ENCODE results near the gene KIF21B.

The KIF21B gene

DNA sequence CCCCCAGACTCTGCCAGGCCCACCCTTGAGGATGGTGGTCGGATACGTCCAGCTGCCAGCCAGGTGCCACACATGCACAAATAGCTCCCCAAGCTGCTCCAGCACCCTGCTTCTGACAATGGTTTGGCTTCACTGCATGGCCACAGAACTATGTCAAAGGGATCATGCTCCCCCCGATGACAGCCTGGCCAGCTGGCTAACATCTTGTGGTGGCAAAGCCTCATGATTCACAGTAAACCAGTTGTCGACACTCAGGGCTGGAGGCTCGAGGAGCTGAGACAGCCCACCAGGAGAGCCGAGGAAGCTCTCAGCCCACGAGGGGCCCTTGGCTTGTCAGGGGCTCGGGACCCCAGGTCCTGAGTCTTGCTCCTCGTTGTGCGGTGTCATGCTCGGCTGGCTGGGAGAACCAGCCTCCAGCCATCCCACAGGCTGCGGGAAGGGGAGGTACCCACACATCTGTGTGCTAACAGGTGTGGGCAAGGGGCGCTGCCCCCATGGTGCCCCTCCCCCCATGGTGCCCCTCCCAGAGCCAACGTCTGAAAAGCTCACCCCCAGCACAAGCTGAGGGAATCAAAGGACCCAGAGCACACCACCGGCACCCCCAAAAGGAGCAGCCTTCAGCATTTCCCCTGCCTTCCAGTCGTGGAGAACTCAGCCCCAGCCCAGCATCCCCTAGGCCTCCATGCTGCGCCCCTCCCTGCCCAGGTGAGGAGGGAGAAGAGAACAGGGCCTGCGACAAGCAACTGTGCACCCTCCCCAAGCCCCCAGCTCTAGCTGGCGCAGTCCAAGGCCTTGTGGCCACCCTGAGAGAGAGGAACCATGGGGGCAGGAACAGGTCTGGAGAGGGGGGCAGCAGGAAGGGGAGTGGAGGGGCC is 41.2 kb downstream of the KIF21B start:
- Histone ChIP-seq H3K9ac (ENCODE audit: low read depth in 1 of 2, low read length in 2 of 2) (no peak overlapping the region), H3K36me3 (ENCODE audit: control insufficient read depth in 1 of 2, insufficient read depth in 2 of 2, low read length in 2 of 2) (peaks cover 0 to 22% of the 10 kb centered on the region in 2 donors), H3K9me3 (ENCODE audit: control insufficient read depth in 1 of 2, low read length in 2 of 2) (no peaks in the 10 kb centered on the region), H3K4me3 (ENCODE audit: low read depth in 1 of 2, low read length in 2 of 2) (no peak overlapping the region), H3K27me3 (ENCODE audit: control insufficient read depth in 1 of 2, insufficient read depth in 2 of 2, low read length in 2 of 2) (no peaks in the 10 kb centered on the region), H3K27ac (ENCODE audit: low read depth, low read length) (no peak overlapping the region), H3K4me1 (ENCODE audit: control insufficient read depth in 1 of 2, insufficient read depth in 2 of 2, low read length in 2 of 2) (no peaks in the 10 kb centered on the region)

DNA sequence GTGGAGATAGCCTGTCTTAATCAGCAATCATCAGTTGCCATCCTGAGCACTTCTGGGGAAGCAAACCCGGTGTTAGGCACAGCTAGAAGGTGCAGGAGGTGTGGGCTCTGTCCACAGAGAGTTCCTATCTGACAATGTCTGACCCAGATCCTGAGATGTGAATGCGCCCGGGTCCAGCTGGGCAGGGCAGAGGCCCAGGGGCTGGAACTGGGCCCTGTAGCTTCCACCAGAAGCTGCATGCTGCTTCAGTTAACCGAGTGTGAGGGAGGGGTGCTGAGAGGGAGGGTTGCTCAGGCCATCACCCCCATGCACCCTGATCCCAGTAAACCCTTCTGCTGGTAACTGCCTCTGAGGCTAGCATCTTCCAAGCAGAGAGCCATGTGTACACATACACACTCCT is 42.2 kb downstream of the KIF21B start:
- Histone ChIP-seq H3K9ac (ENCODE audit: low read depth in 1 of 2, low read length in 2 of 2) (no peak overlapping the region), H3K36me3 (ENCODE audit: control insufficient read depth in 1 of 2, insufficient read depth in 2 of 2, low read length in 2 of 2) (peaks cover 0 to 16% of the 10 kb centered on the region in 2 donors), H3K4me3 (ENCODE audit: low read depth in 1 of 2, low read length in 2 of 2) (no peak overlapping the region), H3K27ac (ENCODE audit: low read depth, low read length) (no peak overlapping the region), H3K4me1 (ENCODE audit: control insufficient read depth in 1 of 2, insufficient read depth in 2 of 2, low read length in 2 of 2) (no peaks in the 10 kb centered on the region), H3K9me3 (ENCODE audit: control insufficient read depth in 1 of 2, low read length in 2 of 2) (no peaks in the 10 kb centered on the region), H3K27me3 (ENCODE audit: control insufficient read depth in 1 of 2, insufficient read depth in 2 of 2, low read length in 2 of 2) (no peaks in the 10 kb centered on the region)

DNA sequence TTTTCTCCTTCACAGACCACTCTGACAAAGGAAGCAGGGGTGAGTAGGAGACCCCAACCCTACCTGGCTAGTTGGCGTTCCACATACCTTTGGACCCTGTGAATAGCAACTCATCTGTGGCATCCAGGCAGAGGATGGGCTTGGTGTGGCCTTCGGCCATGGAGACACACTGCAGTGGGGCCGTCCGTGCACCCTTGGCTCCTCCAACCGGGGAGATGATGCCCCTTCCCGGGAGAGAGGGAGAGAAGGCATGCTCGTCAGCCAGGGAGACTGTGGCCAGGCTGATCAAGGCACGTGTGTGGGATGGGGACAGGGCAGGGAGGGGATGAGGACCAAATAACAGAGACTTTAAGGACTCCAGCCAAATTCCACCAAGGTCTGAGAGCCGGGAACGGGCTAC is 42.6 kb downstream of the KIF21B start:
- Histone ChIP-seq H3K9ac (ENCODE audit: low read depth in 1 of 2, low read length in 2 of 2) (no peak overlapping the region), H3K4me3 (ENCODE audit: low read depth in 1 of 2, low read length in 2 of 2) (no peak overlapping the region), H3K9me3 (ENCODE audit: control insufficient read depth in 1 of 2, low read length in 2 of 2) (no peaks in the 10 kb centered on the region), H3K36me3 (ENCODE audit: control insufficient read depth in 1 of 2, insufficient read depth in 2 of 2, low read length in 2 of 2) (peaks cover 0 to 15% of the 10 kb centered on the region in 2 donors), H3K27ac (ENCODE audit: low read depth, low read length) (no peak overlapping the region), H3K27me3 (ENCODE audit: control insufficient read depth in 1 of 2, insufficient read depth in 2 of 2, low read length in 2 of 2) (no peaks in the 10 kb centered on the region), H3K4me1 (ENCODE audit: control insufficient read depth in 1 of 2, insufficient read depth in 2 of 2, low read length in 2 of 2) (no peaks in the 10 kb centered on the region)

DNA sequence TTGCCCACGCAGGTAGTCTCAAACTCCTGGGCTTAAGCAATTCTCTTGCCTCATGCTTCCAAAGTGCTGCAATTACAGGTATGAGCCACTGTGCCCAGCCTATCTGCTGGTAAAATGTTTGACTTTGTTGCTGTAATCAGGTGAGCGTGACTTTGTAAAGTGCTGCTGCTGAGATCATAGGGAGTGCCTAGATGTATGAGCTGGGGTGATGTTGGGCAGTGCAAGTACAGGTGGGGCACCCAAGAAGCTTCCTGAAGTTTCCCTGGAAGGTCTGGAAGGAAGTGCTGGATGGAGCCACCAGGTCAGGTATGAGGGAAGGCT is 43.1 kb downstream of the KIF21B start:
- Histone ChIP-seq H3K4me3 (ENCODE audit: low read depth in 1 of 2, low read length in 2 of 2) (no peak overlapping the region), H3K9me3 (ENCODE audit: control insufficient read depth in 1 of 2, low read length in 2 of 2) (no peaks in the 10 kb centered on the region), H3K4me1 (ENCODE audit: control insufficient read depth in 1 of 2, insufficient read depth in 2 of 2, low read length in 2 of 2) (no peaks in the 10 kb centered on the region), H3K27me3 (ENCODE audit: control insufficient read depth in 1 of 2, insufficient read depth in 2 of 2, low read length in 2 of 2) (no peaks in the 10 kb centered on the region), H3K27ac (ENCODE audit: low read depth, low read length) (no peak overlapping the region), H3K36me3 (ENCODE audit: control insufficient read depth in 1 of 2, insufficient read depth in 2 of 2, low read length in 2 of 2) (peaks cover 0 to 17% of the 10 kb centered on the region in 2 donors), H3K9ac (ENCODE audit: low read depth in 1 of 2, low read length in 2 of 2) (no peak overlapping the region)

DNA sequence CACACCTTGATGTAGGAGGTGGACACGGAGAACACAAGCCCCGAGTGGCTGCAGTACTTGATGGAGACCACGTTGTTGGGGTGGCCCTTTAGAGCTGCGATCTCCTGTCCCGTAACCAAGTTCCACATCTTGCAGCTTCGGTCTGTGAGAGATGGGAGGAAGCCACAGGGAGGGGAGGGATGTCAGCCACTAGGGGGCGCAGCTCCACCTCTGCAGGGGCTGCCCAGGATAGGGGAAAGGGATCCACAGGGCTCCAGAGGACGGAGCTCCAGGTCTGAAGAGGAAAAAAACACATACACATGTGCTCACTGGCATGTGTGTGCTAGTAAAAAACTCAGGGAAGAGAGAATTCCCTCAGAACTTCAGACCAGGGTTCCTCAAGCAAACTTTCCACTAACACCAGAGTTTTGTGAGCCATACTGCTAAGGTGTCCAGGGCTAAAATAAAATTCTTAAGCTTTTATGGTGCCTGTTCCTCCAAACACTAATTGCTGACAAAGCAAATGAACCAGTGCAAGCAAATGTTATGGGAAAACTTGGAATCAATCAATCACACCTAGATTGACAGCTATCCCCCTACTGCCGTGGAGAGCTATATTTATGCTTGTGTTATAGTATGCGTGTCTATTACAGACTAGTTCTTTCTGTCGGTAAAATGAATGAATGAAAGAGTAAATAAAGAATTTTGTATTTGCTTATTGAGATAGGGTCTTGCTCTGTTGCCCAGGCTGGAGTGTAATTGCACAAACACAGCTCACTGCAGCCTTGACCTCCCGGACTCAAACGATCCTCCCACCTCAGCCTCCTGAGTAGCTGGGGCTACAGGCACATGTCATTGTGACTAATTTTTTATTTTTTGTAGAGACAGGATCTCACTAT is 43.7 kb downstream of the KIF21B start:
- H3K27me3 ChIP-seq (ENCODE audit: control insufficient read depth in 1 of 2, insufficient read depth in 2 of 2, low read length in 2 of 2) = no peaks in the 10 kb centered on the region
- no peak overlapping the region for H3K4me3 ChIP-seq (ENCODE audit: low read depth in 1 of 2, low read length in 2 of 2)
- no peak overlapping the region for H3K27ac ChIP-seq (ENCODE audit: low read depth, low read length)
- H3K9me3 ChIP-seq (ENCODE audit: control insufficient read depth in 1 of 2, low read length in 2 of 2) = no peaks in the 10 kb centered on the region
- peaks cover 0 to 18% of the 10 kb centered on the region in 2 donors for H3K36me3 ChIP-seq (ENCODE audit: control insufficient read depth in 1 of 2, insufficient read depth in 2 of 2, low read length in 2 of 2)
- H3K4me1 ChIP-seq (ENCODE audit: control insufficient read depth in 1 of 2, insufficient read depth in 2 of 2, low read length in 2 of 2) = no peaks in the 10 kb centered on the region
- no peak overlapping the region for H3K9ac ChIP-seq (ENCODE audit: low read depth in 1 of 2, low read length in 2 of 2)

DNA sequence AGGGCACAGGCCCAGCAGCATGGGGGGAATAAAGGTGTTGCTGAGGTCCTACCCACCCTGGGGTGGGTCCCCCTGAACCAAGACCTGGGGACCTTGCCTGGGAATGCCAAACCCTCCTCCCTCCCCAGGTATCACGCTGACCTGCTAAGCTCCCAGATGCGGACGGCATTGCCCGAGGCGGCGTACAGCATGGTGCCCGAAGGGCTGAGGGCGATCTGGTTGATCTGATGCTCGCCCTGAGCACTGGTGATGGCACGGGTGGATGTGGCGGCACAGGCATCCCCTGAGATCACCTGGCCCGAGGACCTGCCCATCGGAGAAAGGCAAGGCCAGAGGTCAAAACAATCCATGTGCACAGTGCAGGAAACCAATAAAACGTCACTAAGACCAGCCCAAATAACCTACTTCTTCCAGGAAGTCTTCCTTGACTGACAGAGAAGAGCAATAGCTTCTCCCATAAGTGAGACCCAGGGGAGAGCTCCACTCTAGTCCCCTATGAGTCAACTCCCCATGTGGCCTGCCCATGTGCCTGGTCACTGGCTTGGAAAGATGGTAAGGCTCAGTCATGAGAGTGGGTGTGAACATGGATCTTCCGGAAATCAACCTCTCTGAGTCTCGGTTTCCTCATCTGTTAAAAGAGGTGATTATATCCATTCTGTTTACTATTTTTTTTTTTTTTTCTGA is 46.3 kb downstream of the KIF21B start:
- Histone ChIP-seq H3K4me1 (ENCODE audit: control insufficient read depth in 1 of 2, insufficient read depth in 2 of 2, low read length in 2 of 2) (peaks cover 7 to 12% of the 10 kb centered on the region in 2 donors), H3K27ac (ENCODE audit: low read depth, low read length) (no peak overlapping the region), H3K9me3 (ENCODE audit: control insufficient read depth in 1 of 2, low read length in 2 of 2) (no peaks in the 10 kb centered on the region), H3K27me3 (ENCODE audit: control insufficient read depth in 1 of 2, insufficient read depth in 2 of 2, low read length in 2 of 2) (no peaks in the 10 kb centered on the region), H3K9ac (ENCODE audit: low read depth in 1 of 2, low read length in 2 of 2) (no peak overlapping the region), H3K36me3 (ENCODE audit: control insufficient read depth in 1 of 2, insufficient read depth in 2 of 2, low read length in 2 of 2) (peaks cover 0 to 11% of the 10 kb centered on the region in 2 donors), H3K4me3 (ENCODE audit: low read depth in 1 of 2, low read length in 2 of 2) (no peak overlapping the region)

DNA sequence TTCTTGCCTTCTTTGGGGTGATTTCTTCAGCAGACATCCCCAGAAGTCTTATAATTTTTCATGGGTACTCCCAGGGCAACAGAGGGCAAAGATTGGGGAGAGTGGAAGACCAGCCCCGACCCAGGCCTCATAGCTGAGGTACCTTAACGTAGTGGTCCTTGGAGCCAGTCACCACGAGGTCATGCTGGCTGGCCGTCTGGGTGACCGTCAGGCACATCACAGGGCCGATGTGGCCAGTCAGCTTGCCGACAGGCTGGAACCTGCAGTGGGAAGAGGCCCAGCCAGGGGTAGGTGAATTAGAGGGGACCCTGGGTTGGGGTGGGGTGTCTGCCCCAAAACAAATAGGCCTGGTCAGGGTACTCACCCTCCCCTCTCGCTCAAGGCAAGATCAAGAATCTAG is 46.9 kb downstream of the KIF21B start:
- H3K27me3 ChIP-seq (ENCODE audit: control insufficient read depth in 1 of 2, insufficient read depth in 2 of 2, low read length in 2 of 2) = no peaks in the 10 kb centered on the region
- H3K4me1 ChIP-seq (ENCODE audit: control insufficient read depth in 1 of 2, insufficient read depth in 2 of 2, low read length in 2 of 2) = peaks cover 7 to 15% of the 10 kb centered on the region in 2 donors
- H3K9me3 ChIP-seq (ENCODE audit: control insufficient read depth in 1 of 2, low read length in 2 of 2) = no peaks in the 10 kb centered on the region
- no peak overlapping the region for H3K27ac ChIP-seq (ENCODE audit: low read depth, low read length)
- no peak overlapping the region for H3K9ac ChIP-seq (ENCODE audit: low read depth in 1 of 2, low read length in 2 of 2)
- H3K4me3 ChIP-seq (ENCODE audit: low read depth in 1 of 2, low read length in 2 of 2) = no peak overlapping the region
- peaks cover 0 to 11% of the 10 kb centered on the region in 2 donors for H3K36me3 ChIP-seq (ENCODE audit: control insufficient read depth in 1 of 2, insufficient read depth in 2 of 2, low read length in 2 of 2)

DNA sequence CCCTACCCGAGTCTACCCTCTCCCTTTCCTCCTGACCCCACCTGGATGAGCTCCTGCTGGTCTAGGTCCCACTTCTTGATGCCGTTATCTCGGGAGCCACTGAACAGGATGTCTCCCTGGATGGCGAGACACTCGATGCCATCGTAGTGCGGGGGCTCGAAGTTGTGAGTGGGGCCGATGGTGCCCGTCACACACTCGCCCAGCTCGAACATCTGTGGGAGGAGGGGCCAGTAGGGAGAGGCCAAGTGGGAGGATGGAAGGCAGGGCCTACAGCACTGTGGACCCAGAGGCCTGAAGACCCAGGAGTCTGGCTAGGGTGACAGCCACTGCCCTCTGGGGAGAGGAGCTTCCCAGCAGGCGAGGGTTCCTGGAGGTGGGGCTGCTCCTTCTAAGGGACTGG is 48.1 kb downstream of the KIF21B start:
- peaks cover 0 to 8% of the 10 kb centered on the region in 2 donors for H3K36me3 ChIP-seq (ENCODE audit: control insufficient read depth in 1 of 2, insufficient read depth in 2 of 2, low read length in 2 of 2)
- H3K27me3 ChIP-seq (ENCODE audit: control insufficient read depth in 1 of 2, insufficient read depth in 2 of 2, low read length in 2 of 2) = no peaks in the 10 kb centered on the region
- no peak overlapping the region for H3K27ac ChIP-seq (ENCODE audit: low read depth, low read length)
- H3K9ac ChIP-seq (ENCODE audit: low read depth in 1 of 2, low read length in 2 of 2) = no peak overlapping the region
- H3K9me3 ChIP-seq (ENCODE audit: control insufficient read depth in 1 of 2, low read length in 2 of 2) = no peaks in the 10 kb centered on the region
- no peak overlapping the region for H3K4me3 ChIP-seq (ENCODE audit: low read depth in 1 of 2, low read length in 2 of 2)
- H3K4me1 ChIP-seq (ENCODE audit: control insufficient read depth in 1 of 2, insufficient read depth in 2 of 2, low read length in 2 of 2) = peaks cover 7 to 18% of the 10 kb centered on the region in 2 donors

DNA sequence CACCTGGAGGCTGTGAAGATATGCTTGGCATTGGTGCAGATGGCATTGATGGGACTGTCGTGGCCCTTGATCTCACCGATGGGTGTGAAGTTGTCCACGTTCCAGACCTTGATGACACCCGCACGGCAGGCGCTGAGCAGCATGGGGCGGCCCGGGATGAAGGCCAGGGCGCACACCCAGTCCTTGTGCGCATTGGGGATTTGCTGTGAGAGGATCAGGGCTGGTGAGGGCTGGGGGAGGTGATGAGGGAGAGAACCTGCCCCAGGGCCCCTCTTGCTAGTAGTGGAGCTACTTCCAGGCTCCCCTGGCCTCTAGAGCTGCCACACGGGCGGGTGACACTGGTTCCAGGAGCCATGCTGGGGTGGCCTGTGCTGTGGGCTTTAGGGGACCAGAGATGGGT is 48.8 kb downstream of the KIF21B start:
- H3K4me1 ChIP-seq (ENCODE audit: control insufficient read depth in 1 of 2, insufficient read depth in 2 of 2, low read length in 2 of 2) = peaks cover 7 to 18% of the 10 kb centered on the region in 2 donors
- H3K27ac ChIP-seq (ENCODE audit: low read depth, low read length) = no peak overlapping the region
- H3K9ac ChIP-seq (ENCODE audit: low read depth in 1 of 2, low read length in 2 of 2) = no peak overlapping the region
- peaks cover 0 to 4% of the 10 kb centered on the region in 2 donors for H3K36me3 ChIP-seq (ENCODE audit: control insufficient read depth in 1 of 2, insufficient read depth in 2 of 2, low read length in 2 of 2)
- H3K27me3 ChIP-seq (ENCODE audit: control insufficient read depth in 1 of 2, insufficient read depth in 2 of 2, low read length in 2 of 2) = no peaks in the 10 kb centered on the region
- H3K9me3 ChIP-seq (ENCODE audit: control insufficient read depth in 1 of 2, low read length in 2 of 2) = no peaks in the 10 kb centered on the region
- no peak overlapping the region for H3K4me3 ChIP-seq (ENCODE audit: low read depth in 1 of 2, low read length in 2 of 2)
